ENCODE measurements around the gene DIDO1.

Gene DIDO1

GRCh38 chr20:62846166-62846890, 80.0 kb downstream of the DIDO1 start:
- peak; percentile 87 to 91 for DNase-seq

GRCh38 chr20:62845416-62846160, 80.7 kb downstream of the DIDO1 start:
- DNase-seq = no peak

- no peak for DNase-seq
Measured at GRCh38 chr20:62844182-62844581, 82.1 kb downstream of the DIDO1 start.

- DNase-seq = no peak
Measured at GRCh38 chr20:62843656-62844055, 82.6 kb downstream of the DIDO1 start.

GRCh38 chr20:62841705-62842212, 84.5 kb downstream of the DIDO1 start:
- no peak for DNase-seq

- DNase-seq = no peak
Measured at GRCh38 chr20:62840244-62841197, 85.8 kb downstream of the DIDO1 start.

GRCh38 chr20:62839816-62840215, 86.5 kb downstream of the DIDO1 start:
- DNase-seq = no peak

GRCh38 chr20:62839261-62839660, 87.0 kb downstream of the DIDO1 start:
- no peak for DNase-seq

GRCh38 chr20:62838128-62838891, 88.0 kb downstream of the DIDO1 start:
- peak; percentile 43 to 65 for DNase-seq

- DNase-seq = no peak
Measured at GRCh38 chr20:62837790-62838127, 88.5 kb downstream of the DIDO1 start.

- no peak for DNase-seq
Measured at GRCh38 chr20:62836967-62837490, 89.3 kb downstream of the DIDO1 start.

- no peak for DNase-seq
Measured at GRCh38 chr20:62835931-62836861, 90.1 kb downstream of the DIDO1 start.

GRCh38 chr20:62834967-62835730, 91.2 kb downstream of the DIDO1 start:
- peak in 1 of 2 experiments; percentile 34 for DNase-seq

- DNase-seq = no peak
Measured at GRCh38 chr20:62832951-62833391, 93.3 kb downstream of the DIDO1 start.

- DNase-seq = peak in 1 of 2 experiments; percentile 41
Measured at GRCh38 chr20:62832212-62832922, 93.9 kb downstream of the DIDO1 start.

- no peak for DNase-seq
Measured at GRCh38 chr20:62831854-62832211, 94.5 kb downstream of the DIDO1 start.

GRCh38 chr20:62831361-62831788, 94.9 kb downstream of the DIDO1 start:
- no peak for DNase-seq

GRCh38 chr20:62830821-62831220, 95.5 kb downstream of the DIDO1 start:
- DNase-seq = no peak

GRCh38 chr20:62830251-62830650, 96.1 kb downstream of the DIDO1 start:
- no peak for DNase-seq

All from NCI-H524 (cell line).